HTERT RPE-1 (cell line): ENCODE data around the gene CD6.

ENCODE experiments used
- in situ Hi-C: fragments of 300-500 bp; cut with MboI; formaldehyde crosslinking; loops from 4 replicates; pipeline ENCODE4 v1.14.3; 2020; ENCODE audit warnings: low sequenced_read_pairs

The CD6 gene

GRCh38 chr11:61024938-61025820, 53.7 kb downstream of the CD6 start:
- in situ Hi-C loops = no loop called here

GRCh38 chr11:61025821-61026120, 54.3 kb downstream of the CD6 start:
- in situ Hi-C loops = no loop called here

- in situ Hi-C loops = no loop called here
Measured at GRCh38 chr11:61026121-61027031, 54.9 kb downstream of the CD6 start.

GRCh38 chr11:61027141-61027840, 55.8 kb downstream of the CD6 start:
- in situ Hi-C loops = no loop called here

- in situ Hi-C loops = no loop called here
Measured at GRCh38 chr11:61028135-61028729, 56.8 kb downstream of the CD6 start.

GRCh38 chr11:61032824-61033223, 61.3 kb downstream of the CD6 start:
- in situ Hi-C loops = no loop called here

- in situ Hi-C loops = no loop called here
Measured at GRCh38 chr11:61033417-61033816, 61.9 kb downstream of the CD6 start.

GRCh38 chr11:61034111-61034510, 62.6 kb downstream of the CD6 start:
- in situ Hi-C loops = no loop called here

GRCh38 chr11:61034704-61035525, 63.4 kb downstream of the CD6 start:
- in situ Hi-C loops = no loop called here

- in situ Hi-C loops = no loop called here
Measured at GRCh38 chr11:61035526-61035835, 64.0 kb downstream of the CD6 start.

GRCh38 chr11:61037441-61038093, 66.1 kb downstream of the CD6 start:
- in situ Hi-C loops = no loop called here

- in situ Hi-C loops = no loop called here
Measured at GRCh38 chr11:61039916-61040315, 68.4 kb downstream of the CD6 start.

GRCh38 chr11:61041755-61042518, 70.5 kb downstream of the CD6 start:
- in situ Hi-C loops = no loop called here

GRCh38 chr11:61042537-61042936, 71.1 kb downstream of the CD6 start:
- in situ Hi-C loops = no loop called here

- in situ Hi-C loops = no loop called here
Measured at GRCh38 chr11:61042961-61043540, 71.6 kb downstream of the CD6 start.

- in situ Hi-C loops = no loop called here
Measured at GRCh38 chr11:61045271-61045670, 73.8 kb downstream of the CD6 start.

GRCh38 chr11:61046833-61047232, 75.4 kb downstream of the CD6 start:
- in situ Hi-C loops = no loop called here

GRCh38 chr11:61048368-61049062, 77.0 kb downstream of the CD6 start:
- in situ Hi-C loops = no loop called here
